Keratinocyte (primary cell): ENCODE data around the gene HDLBP.

Experiments
- CTCF ChIP-seq, 3 experiments: IDR thresholded peaks in 1 of 3; conservative IDR thresholded peaks in 1 of 3; optimal IDR thresholded peaks in 1 of 3; 2 replicates in 2 of 3; 3 replicates in 1 of 3; pipeline versions ENCODE3 to v1.5.1; 2011; ENCODE audit warnings: low read length in 3 of 3, mild to moderate bottlenecking in 3 of 3, moderate library complexity in 2 of 3, control low read depth in 1 of 3, inconsistent platforms in 1 of 3; ENCODE audit not compliant: insufficient read depth in 2 of 3; ENCODE audit errors: extremely low read depth in 1 of 3
- EZH2 ChIP-seq: IDR thresholded peaks from one replicate; pipeline ENCODE4 v1.6.1; 2012; ENCODE audit warnings: inconsistent platforms, mild to moderate bottlenecking, low read length, moderate library complexity

DNA sequence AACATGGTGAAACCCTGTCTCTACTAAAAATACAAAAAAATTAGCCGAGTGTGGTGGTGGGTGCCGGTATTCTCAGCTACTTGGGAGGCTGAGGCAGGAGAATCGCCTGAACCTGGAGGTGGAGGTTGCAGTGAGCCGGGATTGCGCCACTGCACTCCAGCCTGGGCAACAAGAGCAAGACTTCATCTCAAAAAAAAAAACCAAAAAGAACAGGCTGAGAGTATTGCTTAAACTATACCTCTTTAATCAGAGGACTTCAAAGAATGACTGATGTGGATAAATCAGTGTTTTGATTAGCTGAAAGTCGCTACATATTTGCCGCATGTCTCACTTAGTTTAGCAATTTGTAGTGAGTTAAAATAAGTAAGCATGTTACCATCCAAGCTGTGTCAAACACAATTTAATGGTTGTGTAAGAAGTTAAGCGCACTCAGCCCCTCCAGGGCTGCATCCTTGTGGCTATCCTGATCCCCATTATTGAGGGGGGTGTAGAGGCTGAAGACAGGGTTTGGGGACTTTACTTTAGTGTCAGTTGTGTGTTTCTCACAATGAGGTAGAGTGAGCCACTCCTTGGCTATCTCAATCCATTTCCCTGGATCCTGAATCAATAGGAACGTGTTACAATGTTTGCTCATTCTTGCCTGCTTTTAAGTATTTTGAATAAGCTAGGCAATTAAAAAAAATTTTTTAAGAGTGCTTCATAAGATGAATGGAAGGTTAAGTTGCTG is 29.6 kb upstream of the HDLBP start:
- TF ChIP-seq CTCF (optimal IDR thresholded peaks at IDR 0.05 in 1 of 3, IDR thresholded peaks at IDR 0.05 in 1 of 3, conservative IDR thresholded peaks at IDR 0.05 in 1 of 3; ENCODE audit: extremely low read depth in 1 of 3, insufficient read depth in 2 of 3, low read length in 3 of 3) = no peak
- no peak for TF ChIP-seq EZH2
